Progenitor cell of endocrine pancreas (in vitro differentiated cells): Measurements from ENCODE around the gene TPST2. TPM values are rescaled to one million over a fixed set of nuclear protein-coding genes. Genes with fewer than 3 reads are reported as not detected.

ENCODE experiments used
- DNase-seq: peaks from one replicate; pipeline ENCODE4 v3.0.0; 2021; ENCODE audit warnings: low spot score; ENCODE audit not compliant: unreplicated experiment
- H3K27ac Mint-ChIP-seq: 2 replicates; pipeline ENCODE4 v1.8.0; 2021; ENCODE audit warnings: mild to moderate bottlenecking, moderate library complexity, mixed read lengths
- H3K27me3 Mint-ChIP-seq: 2 replicates; pipeline ENCODE4 v1.8.0; 2021; ENCODE audit warnings: mixed read lengths
- H3K36me3 Mint-ChIP-seq: 2 replicates; pipeline ENCODE4 v1.8.0; 2022; ENCODE audit warnings: mixed read lengths; ENCODE audit not compliant: insufficient read depth
- H3K4me1 Mint-ChIP-seq: 2 replicates; pipeline ENCODE4 v1.8.0; 2021; ENCODE audit warnings: low read depth, mixed read lengths
- H3K4me3 Mint-ChIP-seq: 2 replicates; pipeline ENCODE4 v1.8.0; 2021; ENCODE audit warnings: low read depth, mild to moderate bottlenecking, moderate library complexity, mixed read lengths
- H3K9me3 Mint-ChIP-seq: 2 replicates; pipeline ENCODE4 v1.8.0; 2021; ENCODE audit warnings: low read depth, mixed read lengths
- total RNA-seq: library from RNA; stranded (reverse); gene quantifications from 2 replicates; pipeline ENCODE4 v1.2.1, GENCODE V29; 2021
- TF ChIP-seq, protein P1 (sequence below): fragments of 200-600 bp; sonication (generic); IDR thresholded peaks from one replicate; pipeline ENCODE4 v1.5.0; 2021; ENCODE audit warnings: antibody characterized with exemption, mild to moderate bottlenecking; ENCODE audit not compliant: unreplicated experiment

TPST2 gene
- total RNA-seq, 1 donor from 2014 or later: 19.1 TPM

DNA sequence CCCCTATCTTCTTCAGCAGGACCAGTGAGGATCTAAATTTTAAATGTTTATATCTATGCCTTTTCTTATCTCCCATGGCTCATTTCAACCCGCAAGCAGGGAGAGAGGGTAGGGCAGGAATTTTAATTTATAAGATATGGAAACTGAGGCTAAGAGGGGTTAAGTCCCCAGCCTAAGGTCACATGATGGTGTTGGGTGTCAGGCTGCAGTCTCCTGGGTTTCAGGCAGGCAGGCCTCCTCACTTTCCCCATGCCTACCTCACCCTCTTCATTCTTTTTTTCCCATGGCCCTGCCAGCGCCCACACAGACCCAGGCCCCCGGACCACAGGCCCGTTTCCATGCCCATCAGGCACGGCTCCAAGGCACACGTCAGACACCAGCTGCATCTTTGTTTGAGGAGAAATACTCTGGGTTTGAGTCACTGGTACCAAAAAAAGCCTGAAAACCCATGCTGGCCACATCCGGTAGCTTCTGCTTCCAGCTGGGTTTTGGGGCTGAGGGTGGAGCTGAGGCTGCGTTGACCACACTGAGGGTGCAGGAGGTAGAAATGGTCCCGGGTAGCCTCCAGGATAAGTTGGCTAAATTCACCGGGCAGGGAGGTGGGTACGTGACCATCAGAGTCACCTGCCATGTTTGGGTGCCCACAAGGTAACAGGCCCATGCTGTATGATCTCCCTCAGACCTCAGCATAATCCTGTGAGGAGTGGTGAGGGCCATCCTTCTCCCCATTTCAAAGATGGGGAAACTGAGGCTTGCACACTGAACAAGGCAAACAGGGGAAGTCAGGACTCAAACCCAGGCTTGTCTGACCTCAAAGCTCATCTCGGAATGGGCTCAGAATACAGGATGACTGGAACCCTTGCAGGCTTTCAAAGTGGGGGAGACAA, 20.4 kb upstream of the TPST2 start:
- H3K9me3 Mint-ChIP-seq: no peaks in the 10 kb centered on the region
- TF ChIP-seq, protein P1, sequence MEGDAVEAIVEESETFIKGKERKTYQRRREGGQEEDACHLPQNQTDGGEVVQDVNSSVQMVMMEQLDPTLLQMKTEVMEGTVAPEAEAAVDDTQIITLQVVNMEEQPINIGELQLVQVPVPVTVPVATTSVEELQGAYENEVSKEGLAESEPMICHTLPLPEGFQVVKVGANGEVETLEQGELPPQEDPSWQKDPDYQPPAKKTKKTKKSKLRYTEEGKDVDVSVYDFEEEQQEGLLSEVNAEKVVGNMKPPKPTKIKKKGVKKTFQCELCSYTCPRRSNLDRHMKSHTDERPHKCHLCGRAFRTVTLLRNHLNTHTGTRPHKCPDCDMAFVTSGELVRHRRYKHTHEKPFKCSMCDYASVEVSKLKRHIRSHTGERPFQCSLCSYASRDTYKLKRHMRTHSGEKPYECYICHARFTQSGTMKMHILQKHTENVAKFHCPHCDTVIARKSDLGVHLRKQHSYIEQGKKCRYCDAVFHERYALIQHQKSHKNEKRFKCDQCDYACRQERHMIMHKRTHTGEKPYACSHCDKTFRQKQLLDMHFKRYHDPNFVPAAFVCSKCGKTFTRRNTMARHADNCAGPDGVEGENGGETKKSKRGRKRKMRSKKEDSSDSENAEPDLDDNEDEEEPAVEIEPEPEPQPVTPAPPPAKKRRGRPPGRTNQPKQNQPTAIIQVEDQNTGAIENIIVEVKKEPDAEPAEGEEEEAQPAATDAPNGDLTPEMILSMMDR: no peak
- DNase-seq: no peak
- H3K27me3 Mint-ChIP-seq: peaks cover 34% of the 10 kb centered on the region
- H3K36me3 Mint-ChIP-seq: no peaks in the 10 kb centered on the region
- no peak overlapping the region for H3K27ac Mint-ChIP-seq
- H3K4me1 Mint-ChIP-seq: no peaks in the 10 kb centered on the region
- H3K4me3 Mint-ChIP-seq: no peak overlapping the region

DNA sequence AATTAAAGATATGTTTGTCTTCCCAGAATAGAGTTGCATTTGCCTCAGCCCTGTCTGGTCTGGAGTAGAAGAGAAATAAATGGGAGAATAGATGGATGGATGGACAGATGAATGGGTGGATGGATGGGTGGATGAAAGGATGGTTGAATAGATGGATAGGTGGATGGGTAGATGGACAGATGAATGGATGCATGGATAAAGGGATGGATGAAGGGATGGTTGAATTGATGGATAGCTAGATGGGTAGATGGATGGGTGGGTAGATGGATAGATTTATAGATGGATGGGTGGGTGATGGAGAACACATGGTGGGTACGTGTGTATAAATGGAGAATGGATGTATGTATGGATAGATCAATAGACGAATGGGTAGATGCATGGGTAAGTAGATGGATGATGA, 19.4 kb upstream of the TPST2 start:
- Mint-ChIP-seq H3K27me3 (peaks cover 28% of the 10 kb centered on the region), H3K4me3 (no peak overlapping the region), H3K27ac (no peak overlapping the region), H3K36me3 (no peaks in the 10 kb centered on the region), H3K9me3 (no peaks in the 10 kb centered on the region), H3K4me1 (no peaks in the 10 kb centered on the region)
- TF ChIP-seq, protein P1: no peak
- DNase-seq: no peak

DNA sequence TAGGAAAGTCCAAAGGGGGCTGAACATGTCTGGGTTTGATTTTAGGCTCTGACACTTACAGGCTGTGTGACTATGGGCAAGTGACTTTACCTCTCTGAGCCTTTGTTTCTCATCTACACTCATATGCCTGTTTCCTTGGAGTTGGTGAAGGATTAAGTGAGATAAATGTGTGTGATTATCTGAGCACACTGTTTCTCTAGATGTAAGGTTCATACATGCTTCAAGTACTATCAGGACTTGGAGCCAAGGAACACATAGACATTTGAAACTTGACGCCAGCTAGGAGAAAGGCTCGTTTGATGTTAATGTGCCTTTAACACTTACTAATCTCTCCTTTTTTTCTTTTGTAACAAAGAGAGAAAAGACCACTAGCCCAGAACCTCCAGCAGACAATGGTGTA, 18.2 kb upstream of the TPST2 start:
- H3K36me3 Mint-ChIP-seq: no peaks in the 10 kb centered on the region
- peaks cover 17% of the 10 kb centered on the region for H3K27me3 Mint-ChIP-seq
- DNase-seq: no peak
- H3K4me3 Mint-ChIP-seq: no peak overlapping the region
- H3K9me3 Mint-ChIP-seq: no peaks in the 10 kb centered on the region
- H3K27ac Mint-ChIP-seq: no peak overlapping the region
- TF ChIP-seq, protein P1: no peak
- H3K4me1 Mint-ChIP-seq: no peaks in the 10 kb centered on the region

DNA sequence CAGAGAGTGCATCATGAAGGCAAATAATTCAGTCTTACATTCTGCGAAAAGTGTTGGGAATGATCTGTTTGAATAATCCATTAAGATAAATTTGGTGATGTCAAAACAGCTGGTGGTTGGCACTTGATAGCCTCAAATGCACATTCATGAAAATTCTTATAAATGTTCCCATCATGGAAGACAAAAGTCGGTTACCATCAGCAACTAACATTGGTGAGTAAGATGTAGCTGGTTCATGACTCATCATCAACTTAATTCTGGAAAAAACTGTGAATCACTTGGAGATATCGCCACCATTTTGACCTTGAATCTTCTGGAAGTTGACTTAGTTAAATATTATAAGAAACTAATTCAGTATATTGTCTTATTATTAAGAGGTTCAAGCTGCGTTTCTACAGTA, 16.7 kb upstream of the TPST2 start:
- Mint-ChIP-seq H3K36me3 (no peaks in the 10 kb centered on the region), H3K27me3 (peaks cover 13% of the 10 kb centered on the region)

DNA sequence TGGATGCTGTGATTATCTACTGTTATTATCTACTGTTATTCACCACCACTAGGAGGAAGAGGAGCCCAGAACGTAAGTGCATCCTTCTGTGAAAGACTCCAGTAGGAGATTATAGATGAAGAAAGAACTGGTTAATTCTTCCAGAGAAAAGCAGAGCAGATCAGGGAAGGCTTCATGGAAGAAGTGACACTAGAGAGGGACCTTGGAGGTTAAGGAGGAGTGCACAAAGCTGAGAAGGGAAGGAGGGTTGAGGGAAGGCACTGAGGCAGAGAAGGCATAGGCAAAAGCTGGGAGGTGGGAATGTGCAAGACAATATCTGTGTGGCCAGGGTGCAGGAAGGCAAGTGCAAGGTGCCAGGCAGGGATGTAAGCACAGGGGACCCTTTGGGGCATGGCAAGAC, 14.4 kb upstream of the TPST2 start:
- no peak overlapping the region for H3K4me3 Mint-ChIP-seq
- peaks cover 3% of the 10 kb centered on the region for H3K4me1 Mint-ChIP-seq
- TF ChIP-seq, protein P1: no peak
- no peak for DNase-seq
- H3K27me3 Mint-ChIP-seq: peaks cover 9% of the 10 kb centered on the region
- H3K36me3 Mint-ChIP-seq: no peaks in the 10 kb centered on the region
- no peaks in the 10 kb centered on the region for H3K9me3 Mint-ChIP-seq
- H3K27ac Mint-ChIP-seq: no peak overlapping the region

More for the DNA sequence above, 16.7 kb upstream of the TPST2 start:
- DNase-seq: no peak
- Mint-ChIP-seq H3K4me1 (no peaks in the 10 kb centered on the region), H3K9me3 (no peaks in the 10 kb centered on the region), H3K27ac (no peak overlapping the region), H3K4me3 (no peak overlapping the region)
- TF ChIP-seq, protein P1: no peak
